ENCODE data around the gene SERPINB12. TPM values are rescaled to one million over a fixed set of nuclear protein-coding genes. Genes with fewer than 3 reads are reported as not detected.

SERPINB12 gene
- total RNA-seq, 1 donor from 2014 or later, result not detected

DNA sequence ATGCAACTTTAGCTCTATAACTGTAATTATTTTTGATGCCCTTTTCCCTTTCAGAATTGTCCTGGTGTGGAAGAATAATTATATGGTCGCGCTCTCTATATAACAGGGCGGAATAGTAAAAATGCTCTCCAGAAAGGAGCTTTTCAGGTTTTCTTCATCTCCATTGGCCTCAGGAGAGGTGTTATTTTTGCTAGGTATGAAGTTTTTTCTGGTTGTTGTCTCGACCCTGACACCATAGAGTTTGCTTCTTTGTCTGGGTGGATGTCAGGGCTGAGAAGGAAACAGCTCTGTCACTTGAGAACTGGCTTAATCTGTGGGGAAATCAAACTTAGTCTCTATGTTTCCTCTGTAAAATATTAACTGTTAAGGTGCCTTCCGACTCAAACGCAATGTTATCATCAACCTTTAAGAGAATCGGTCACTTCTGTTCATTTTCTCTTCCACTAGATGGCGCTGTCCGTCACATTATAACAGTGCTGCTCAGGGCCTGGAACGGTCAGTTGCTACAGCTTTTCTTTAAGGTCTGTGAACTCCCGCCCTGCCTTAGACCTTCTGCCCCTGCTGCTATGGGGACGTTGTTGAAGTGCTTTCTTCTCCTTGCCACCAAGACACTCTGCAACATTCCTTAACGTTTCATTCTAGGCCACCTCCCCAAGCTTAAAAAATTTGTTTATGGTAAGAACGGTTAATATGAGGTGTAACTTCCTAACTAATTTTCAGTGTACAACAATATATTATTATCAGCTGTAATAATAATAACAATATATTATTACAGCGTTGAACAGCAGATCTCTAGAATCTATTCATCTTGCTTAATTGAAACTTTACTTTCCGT lies 23.8 kb upstream of the SERPINB12 start:
- Histone ChIP-seq H3K4me1 (no peaks in the 10 kb centered on the region), H3K27me3 (no peaks in the 10 kb centered on the region), H3K36me3 (no peaks in the 10 kb centered on the region), H3K27ac (no peak overlapping the region), H3K4me3 (no peak overlapping the region), H3K9me3 (no peaks in the 10 kb centered on the region)
- ATAC-seq (peak; percentile 96), DNase-seq (no peak)
- TF ChIP-seq, protein P1, sequence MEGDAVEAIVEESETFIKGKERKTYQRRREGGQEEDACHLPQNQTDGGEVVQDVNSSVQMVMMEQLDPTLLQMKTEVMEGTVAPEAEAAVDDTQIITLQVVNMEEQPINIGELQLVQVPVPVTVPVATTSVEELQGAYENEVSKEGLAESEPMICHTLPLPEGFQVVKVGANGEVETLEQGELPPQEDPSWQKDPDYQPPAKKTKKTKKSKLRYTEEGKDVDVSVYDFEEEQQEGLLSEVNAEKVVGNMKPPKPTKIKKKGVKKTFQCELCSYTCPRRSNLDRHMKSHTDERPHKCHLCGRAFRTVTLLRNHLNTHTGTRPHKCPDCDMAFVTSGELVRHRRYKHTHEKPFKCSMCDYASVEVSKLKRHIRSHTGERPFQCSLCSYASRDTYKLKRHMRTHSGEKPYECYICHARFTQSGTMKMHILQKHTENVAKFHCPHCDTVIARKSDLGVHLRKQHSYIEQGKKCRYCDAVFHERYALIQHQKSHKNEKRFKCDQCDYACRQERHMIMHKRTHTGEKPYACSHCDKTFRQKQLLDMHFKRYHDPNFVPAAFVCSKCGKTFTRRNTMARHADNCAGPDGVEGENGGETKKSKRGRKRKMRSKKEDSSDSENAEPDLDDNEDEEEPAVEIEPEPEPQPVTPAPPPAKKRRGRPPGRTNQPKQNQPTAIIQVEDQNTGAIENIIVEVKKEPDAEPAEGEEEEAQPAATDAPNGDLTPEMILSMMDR (IDR thresholded peaks at IDR 0.05), result peak; percentile 76
- intact Hi-C loops (cut with DNase I), result loop anchor here (10.0 kb wide), 1 partner anchor 56 kb away; no protein-coding TSS in a partner anchor

DNA sequence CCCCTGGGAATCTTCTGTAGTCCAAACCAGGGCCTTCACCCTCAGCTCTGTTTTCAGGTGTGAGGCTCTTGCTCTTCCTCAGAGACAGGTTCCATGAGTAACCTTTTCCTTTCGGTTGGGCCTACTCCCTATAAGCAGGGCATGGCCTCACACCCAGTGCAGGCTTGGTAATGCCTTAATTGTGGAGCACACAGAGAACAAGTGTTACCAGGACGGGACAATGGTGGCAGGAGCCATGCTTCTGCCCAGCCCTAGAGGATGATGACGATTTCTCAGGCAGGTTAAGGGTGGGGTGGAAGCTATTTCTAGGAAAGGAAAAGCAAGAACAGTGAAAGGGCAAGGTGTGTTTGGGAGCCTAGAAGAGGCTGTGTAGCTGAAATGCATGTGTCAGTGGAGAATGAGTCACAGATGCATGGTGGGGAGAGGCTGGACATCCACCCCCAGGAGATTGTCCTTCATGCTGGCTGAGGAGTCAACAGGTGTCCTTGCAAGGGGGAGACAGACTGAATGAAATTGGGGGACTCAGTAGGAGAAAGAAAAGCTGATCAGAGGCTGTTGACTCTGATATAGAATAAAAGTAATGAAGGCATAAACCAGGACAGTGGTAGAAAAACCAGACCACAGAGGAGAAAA lies 22.0 kb upstream of the SERPINB12 start:
- intact Hi-C loops (cut with DNase I), result no loop called here
- TF ChIP-seq, protein P1 (IDR thresholded peaks at IDR 0.05), result no peak
- Histone ChIP-seq H3K36me3 (no peaks in the 10 kb centered on the region), H3K4me3 (no peak overlapping the region), H3K9me3 (no peaks in the 10 kb centered on the region), H3K4me1 (no peaks in the 10 kb centered on the region), H3K27ac (no peak overlapping the region), H3K27me3 (no peaks in the 10 kb centered on the region)
- ATAC-seq (no peak), DNase-seq (no peak)

DNA sequence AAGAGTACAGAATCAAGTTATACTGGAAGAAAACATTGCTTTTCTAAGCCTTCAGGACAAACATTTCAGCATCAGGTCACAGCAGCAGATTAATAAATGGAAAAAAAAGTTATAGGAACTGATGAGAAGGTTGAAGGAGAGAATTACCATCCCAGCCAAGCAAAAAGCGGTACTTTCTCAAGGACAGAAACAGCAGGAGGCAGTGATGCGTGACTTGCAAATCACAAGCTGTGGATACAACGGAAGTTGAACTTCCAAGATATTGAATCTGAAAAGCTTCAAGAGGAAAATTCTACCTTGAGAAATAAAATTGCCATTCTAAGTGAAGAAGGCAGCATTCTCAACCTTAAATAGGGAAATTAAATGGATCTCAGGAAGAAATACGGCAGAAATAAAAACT lies 18.5 kb upstream of the SERPINB12 start:
- TF ChIP-seq, protein P1 (IDR thresholded peaks at IDR 0.05), result no peak
- Histone ChIP-seq H3K36me3 (no peaks in the 10 kb centered on the region), H3K4me1 (no peaks in the 10 kb centered on the region), H3K4me3 (no peak overlapping the region), H3K27me3 (no peaks in the 10 kb centered on the region), H3K9me3 (no peaks in the 10 kb centered on the region), H3K27ac (no peak overlapping the region)
- intact Hi-C loops (cut with DNase I), result no loop called here
- ATAC-seq (no peak), DNase-seq (no peak)

DNA sequence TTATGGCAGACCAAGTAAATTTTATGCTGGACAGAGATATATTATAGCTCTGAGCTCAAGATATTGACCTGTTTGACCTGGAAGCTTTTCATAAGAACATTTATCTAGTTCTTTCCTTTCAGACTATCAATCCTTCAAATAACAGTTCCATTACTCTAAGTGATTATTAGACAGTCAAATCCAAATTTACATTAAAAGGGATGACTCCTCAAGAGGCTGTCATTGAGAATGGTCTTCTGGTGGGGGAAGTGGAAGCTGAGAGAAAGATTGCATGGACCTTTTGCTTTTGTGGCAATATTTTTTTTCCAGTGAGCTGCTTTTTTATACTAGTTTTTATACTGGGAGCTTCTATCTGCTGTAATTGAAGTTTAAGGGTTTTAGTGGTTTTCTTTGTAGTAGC lies 14.9 kb upstream of the SERPINB12 start:
- Histone ChIP-seq H3K27ac (no peak overlapping the region), H3K27me3 (no peaks in the 10 kb centered on the region), H3K9me3 (no peaks in the 10 kb centered on the region), H3K36me3 (no peaks in the 10 kb centered on the region), H3K4me1 (no peaks in the 10 kb centered on the region), H3K4me3 (no peak overlapping the region)
- no peak for DNase-seq
- intact Hi-C loops (cut with DNase I), result no loop called here
- no peak for ATAC-seq
- TF ChIP-seq, protein P1 (IDR thresholded peaks at IDR 0.05), result no peak

DNA sequence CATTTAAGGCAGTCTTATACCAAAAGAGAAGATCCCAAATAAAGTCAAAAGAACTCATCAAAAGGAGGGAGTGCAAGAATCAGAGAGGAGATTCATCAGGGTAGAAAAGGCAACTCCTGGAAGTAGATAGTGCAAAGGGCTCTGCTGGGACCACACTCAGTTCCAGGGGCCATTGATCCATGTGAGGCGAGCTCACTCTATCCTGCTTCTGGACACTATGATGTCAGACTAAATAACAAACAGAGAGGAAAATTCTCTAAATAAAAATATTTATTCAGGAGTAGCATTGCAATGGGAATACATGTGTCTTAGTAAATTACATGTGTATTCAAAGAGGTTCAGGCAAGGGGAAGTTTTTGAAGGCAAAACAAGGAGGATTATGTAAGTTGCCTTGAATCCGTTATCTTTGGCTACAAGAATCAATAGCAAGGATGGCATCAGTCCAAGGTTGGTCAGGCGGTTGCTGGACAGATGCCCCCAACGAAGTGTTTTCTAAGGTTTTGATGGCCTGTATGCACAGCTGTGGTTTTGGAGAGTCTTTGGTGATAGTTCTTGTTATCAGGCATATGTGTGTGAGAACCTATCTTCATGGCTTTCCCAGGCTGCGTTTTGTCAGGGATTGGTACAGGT lies 13.2 kb upstream of the SERPINB12 start:
- no peaks in the 10 kb centered on the region for H3K9me3 ChIP-seq
- no peak for ATAC-seq
- H3K4me1 ChIP-seq, result no peaks in the 10 kb centered on the region
- no peak overlapping the region for H3K4me3 ChIP-seq
- no peaks in the 10 kb centered on the region for H3K36me3 ChIP-seq
- intact Hi-C loops (cut with DNase I), result no loop called here
- H3K27ac ChIP-seq, result no peak overlapping the region
- TF ChIP-seq, protein P1 (IDR thresholded peaks at IDR 0.05), result no peak
- H3K27me3 ChIP-seq, result no peaks in the 10 kb centered on the region
- DNase-seq, result no peak
